ENCODE data around the gene SPPL2A. TPM values are rescaled to one million over a fixed set of nuclear protein-coding genes. Genes with fewer than 3 reads are reported as not detected.

Gene SPPL2A
- polyA plus RNA-seq, 1 of the 3 experiments (the other 2 are of a cell fraction) = 21.6 TPM

DNA sequence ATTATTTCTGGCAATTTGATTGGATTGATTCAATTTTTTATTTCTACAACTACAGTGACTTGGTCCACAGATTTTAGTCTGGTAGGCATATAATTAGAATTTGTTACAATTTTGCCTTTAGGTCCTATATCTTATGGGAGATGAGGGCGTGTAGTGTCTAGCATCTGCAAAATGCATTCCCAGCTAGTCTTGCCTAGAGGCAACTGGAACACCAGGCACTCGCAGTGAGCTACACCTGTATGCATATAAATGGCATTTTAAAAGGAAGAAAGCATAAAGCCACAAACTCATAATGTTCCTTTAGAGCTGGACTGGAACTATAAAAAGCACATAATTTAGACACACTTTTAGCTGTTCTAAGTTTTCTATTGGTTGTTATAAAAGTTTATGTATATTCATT, 17.9 kb upstream of the SPPL2A start:
- Histone ChIP-seq H3K4me3 (ENCODE audit: low read depth in 2 of 2, low read length in 1 of 2) (no peak overlapping the region), H3F3A (replicated peaks; ENCODE audit: insufficient read depth) (peaks cover 4% of the 10 kb centered on the region), H3K36me3 (replicated peaks in 1 of 2; ENCODE audit: control insufficient read depth in 1 of 2, insufficient read depth in 2 of 2, low read length in 1 of 2) (no peaks in the 10 kb centered on the region), H3K27me3 (ENCODE audit: insufficient read depth) (no peaks in the 10 kb centered on the region), H2AFZ (ENCODE audit: low read depth) (no peak overlapping the region), H3K9me3 (no peaks in the 10 kb centered on the region), H3K9ac (no peak overlapping the region), H3K79me2 (ENCODE audit: insufficient read depth) (no peaks in the 10 kb centered on the region), H3K4me2 (no peak overlapping the region), H3K4me1 (ENCODE audit: control insufficient read depth in 1 of 2, insufficient read depth in 2 of 2, low read depth in 1 of 2, low read length in 1 of 2) (no peaks in the 10 kb centered on the region), H4K20me1 (ENCODE audit: insufficient read depth) (no peaks in the 10 kb centered on the region), H3K27ac (ENCODE audit: low read depth in 2 of 2, low read length in 1 of 2) (no peak overlapping the region), H3K9me2 (no peaks in the 10 kb centered on the region)
- no peak for DNase-seq
- TF ChIP-seq RAD21 (IDR thresholded peaks at IDR 0.05; ENCODE audit: low read length) = no peak
- no peak for TF ChIP-seq FOXJ3 (CRISPR knock-in tag; IDR thresholded peaks at IDR 0.05)
- TF ChIP-seq RXRA (IDR thresholded peaks at IDR 0.05; ENCODE audit: borderline replicate concordance, low read depth) = no peak
- no peak for TF ChIP-seq EZH2phosphoT487 (IDR thresholded peaks at IDR 0.05; ENCODE audit: borderline replicate concordance, low read depth)
- TF ChIP-seq RCOR1 (IDR thresholded peaks at IDR 0.05; ENCODE audit: low read length) = no peak
- TF ChIP-seq, protein P1, sequence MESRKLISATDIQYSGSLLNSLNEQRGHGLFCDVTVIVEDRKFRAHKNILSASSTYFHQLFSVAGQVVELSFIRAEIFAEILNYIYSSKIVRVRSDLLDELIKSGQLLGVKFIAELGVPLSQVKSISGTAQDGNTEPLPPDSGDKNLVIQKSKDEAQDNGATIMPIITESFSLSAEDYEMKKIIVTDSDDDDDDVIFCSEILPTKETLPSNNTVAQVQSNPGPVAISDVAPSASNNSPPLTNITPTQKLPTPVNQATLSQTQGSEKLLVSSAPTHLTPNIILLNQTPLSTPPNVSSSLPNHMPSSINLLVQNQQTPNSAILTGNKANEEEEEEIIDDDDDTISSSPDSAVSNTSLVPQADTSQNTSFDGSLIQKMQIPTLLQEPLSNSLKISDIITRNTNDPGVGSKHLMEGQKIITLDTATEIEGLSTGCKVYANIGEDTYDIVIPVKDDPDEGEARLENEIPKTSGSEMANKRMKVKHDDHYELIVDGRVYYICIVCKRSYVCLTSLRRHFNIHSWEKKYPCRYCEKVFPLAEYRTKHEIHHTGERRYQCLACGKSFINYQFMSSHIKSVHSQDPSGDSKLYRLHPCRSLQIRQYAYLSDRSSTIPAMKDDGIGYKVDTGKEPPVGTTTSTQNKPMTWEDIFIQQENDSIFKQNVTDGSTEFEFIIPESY (IDR thresholded peaks at IDR 0.05; ENCODE audit: borderline replicate concordance, low read depth) = no peak
- TF ChIP-seq, protein P2, sequence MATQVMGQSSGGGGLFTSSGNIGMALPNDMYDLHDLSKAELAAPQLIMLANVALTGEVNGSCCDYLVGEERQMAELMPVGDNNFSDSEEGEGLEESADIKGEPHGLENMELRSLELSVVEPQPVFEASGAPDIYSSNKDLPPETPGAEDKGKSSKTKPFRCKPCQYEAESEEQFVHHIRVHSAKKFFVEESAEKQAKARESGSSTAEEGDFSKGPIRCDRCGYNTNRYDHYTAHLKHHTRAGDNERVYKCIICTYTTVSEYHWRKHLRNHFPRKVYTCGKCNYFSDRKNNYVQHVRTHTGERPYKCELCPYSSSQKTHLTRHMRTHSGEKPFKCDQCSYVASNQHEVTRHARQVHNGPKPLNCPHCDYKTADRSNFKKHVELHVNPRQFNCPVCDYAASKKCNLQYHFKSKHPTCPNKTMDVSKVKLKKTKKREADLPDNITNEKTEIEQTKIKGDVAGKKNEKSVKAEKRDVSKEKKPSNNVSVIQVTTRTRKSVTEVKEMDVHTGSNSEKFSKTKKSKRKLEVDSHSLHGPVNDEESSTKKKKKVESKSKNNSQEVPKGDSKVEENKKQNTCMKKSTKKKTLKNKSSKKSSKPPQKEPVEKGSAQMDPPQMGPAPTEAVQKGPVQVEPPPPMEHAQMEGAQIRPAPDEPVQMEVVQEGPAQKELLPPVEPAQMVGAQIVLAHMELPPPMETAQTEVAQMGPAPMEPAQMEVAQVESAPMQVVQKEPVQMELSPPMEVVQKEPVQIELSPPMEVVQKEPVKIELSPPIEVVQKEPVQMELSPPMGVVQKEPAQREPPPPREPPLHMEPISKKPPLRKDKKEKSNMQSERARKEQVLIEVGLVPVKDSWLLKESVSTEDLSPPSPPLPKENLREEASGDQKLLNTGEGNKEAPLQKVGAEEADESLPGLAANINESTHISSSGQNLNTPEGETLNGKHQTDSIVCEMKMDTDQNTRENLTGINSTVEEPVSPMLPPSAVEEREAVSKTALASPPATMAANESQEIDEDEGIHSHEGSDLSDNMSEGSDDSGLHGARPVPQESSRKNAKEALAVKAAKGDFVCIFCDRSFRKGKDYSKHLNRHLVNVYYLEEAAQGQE (IDR thresholded peaks at IDR 0.05; ENCODE audit: low read depth, low read length) = no peak
- no peak for TF ChIP-seq GABPA (IDR thresholded peaks at IDR 0.05; ENCODE audit: low read depth)
- 49% methylated on average over 2 of the region's 2 CpGs for WGBS (ENCODE audit: low lambda C conversion rate)
- ChIA-PET CTCF (interaction anchor here (1.2 kb wide), 1 partner anchor 9 kb away, joined by 3 read pairs; no protein-coding TSS in a partner anchor), POLR2A (no interaction called here)

DNA sequence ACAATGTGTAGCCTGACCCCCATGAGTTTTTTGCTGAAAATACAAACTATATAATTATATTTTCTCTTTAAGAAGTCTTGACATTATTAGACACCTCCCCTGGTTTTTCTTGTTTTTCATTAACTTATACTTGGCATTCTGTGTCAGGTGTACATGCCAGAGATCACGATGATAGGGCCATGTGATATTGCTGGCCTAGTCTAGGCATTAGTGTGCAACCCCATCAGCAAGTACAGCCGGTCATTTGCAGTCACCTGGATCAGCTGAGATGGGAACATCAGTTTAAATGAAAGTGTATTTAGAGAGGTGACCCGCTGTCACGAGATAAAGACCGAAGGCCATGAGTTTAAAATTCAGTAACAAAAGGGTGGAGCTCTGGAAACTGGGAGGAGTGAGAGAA, 12.6 kb upstream of the SPPL2A start:
- H3F3A ChIP-seq (replicated peaks; ENCODE audit: insufficient read depth) = no peaks in the 10 kb centered on the region
- no peaks in the 10 kb centered on the region for H3K36me3 ChIP-seq (replicated peaks in 1 of 2; ENCODE audit: control insufficient read depth in 1 of 2, insufficient read depth in 2 of 2, low read length in 1 of 2)
- H3K27ac ChIP-seq (ENCODE audit: low read depth in 2 of 2, low read length in 1 of 2) = no peak overlapping the region
- no peaks in the 10 kb centered on the region for H3K4me1 ChIP-seq (ENCODE audit: control insufficient read depth in 1 of 2, insufficient read depth in 2 of 2, low read depth in 1 of 2, low read length in 1 of 2)
- no peak overlapping the region for H3K4me3 ChIP-seq (ENCODE audit: low read depth in 2 of 2, low read length in 1 of 2)
- no peak overlapping the region for H3K9ac ChIP-seq
- H3K9me3 ChIP-seq = no peaks in the 10 kb centered on the region
- H2AFZ ChIP-seq (ENCODE audit: low read depth) = no peak overlapping the region
- no peak for DNase-seq
- no peaks in the 10 kb centered on the region for H3K79me2 ChIP-seq (ENCODE audit: insufficient read depth)
- TF ChIP-seq GABPA (IDR thresholded peaks at IDR 0.05; ENCODE audit: low read depth) = no peak
- TF ChIP-seq NFIC (IDR thresholded peaks at IDR 0.05; ENCODE audit: borderline replicate concordance) = no peak
- TF ChIP-seq, protein P3, sequence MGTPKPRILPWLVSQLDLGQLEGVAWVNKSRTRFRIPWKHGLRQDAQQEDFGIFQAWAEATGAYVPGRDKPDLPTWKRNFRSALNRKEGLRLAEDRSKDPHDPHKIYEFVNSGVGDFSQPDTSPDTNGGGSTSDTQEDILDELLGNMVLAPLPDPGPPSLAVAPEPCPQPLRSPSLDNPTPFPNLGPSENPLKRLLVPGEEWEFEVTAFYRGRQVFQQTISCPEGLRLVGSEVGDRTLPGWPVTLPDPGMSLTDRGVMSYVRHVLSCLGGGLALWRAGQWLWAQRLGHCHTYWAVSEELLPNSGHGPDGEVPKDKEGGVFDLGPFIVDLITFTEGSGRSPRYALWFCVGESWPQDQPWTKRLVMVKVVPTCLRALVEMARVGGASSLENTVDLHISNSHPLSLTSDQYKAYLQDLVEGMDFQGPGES (IDR thresholded peaks at IDR 0.05; ENCODE audit: low read depth, low read length) = no peak
- 90% methylated on average over 5 of the region's 5 CpGs for WGBS (ENCODE audit: low lambda C conversion rate)
- no peaks in the 10 kb centered on the region for H3K9me2 ChIP-seq
- POLR2A ChIA-PET = no interaction called here
- CTCF ChIA-PET = interaction anchor here (1.6 kb wide), 1 partner anchor 99 kb away, joined by 4 read pairs; no protein-coding TSS in a partner anchor
- H3K27me3 ChIP-seq (ENCODE audit: insufficient read depth) = no peaks in the 10 kb centered on the region
- no peaks in the 10 kb centered on the region for H4K20me1 ChIP-seq (ENCODE audit: insufficient read depth)
- H3K4me2 ChIP-seq = no peak overlapping the region

All from SK-N-SH (cell line).